Smooth muscle cell (in vitro differentiated cells): ENCODE data around the gene CDC37. TPM values are rescaled to one million over a fixed set of nuclear protein-coding genes. Genes with fewer than 3 reads are reported as not detected.

Experiments
- DNase-seq: peaks from one replicate; lab custom pipeline; 2025; ENCODE audit not compliant: unreplicated experiment; lab: John Stamatoyannopoulos, UW
- H2AFZ ChIP-seq: fragments of 200-600 bp; sonication (generic); 2 replicates; pipeline ENCODE4 v1.6.0; 2016; ENCODE audit warnings: antibody characterized with exemption, low read depth, mild to moderate bottlenecking
- H3F3A ChIP-seq: fragments of 200-600 bp; sonication (generic); 2 replicates; pipeline ENCODE4 v1.6.0; 2017; ENCODE audit warnings: antibody characterized with exemption, low read depth
- H3K27ac ChIP-seq: fragments of 200-600 bp; sonication (generic); 2 replicates; pipeline ENCODE4 v1.5.1; 2016; ENCODE audit warnings: low read depth, mild to moderate bottlenecking
- H3K27me3 ChIP-seq: fragments of 200-600 bp; sonication (generic); 2 replicates; pipeline ENCODE4 v1.6.1; 2016; ENCODE audit warnings: low read depth, mild to moderate bottlenecking
- H3K36me3 ChIP-seq: fragments of 200-600 bp; sonication (generic); 2 replicates; pipeline ENCODE4 v1.5.1; 2016; ENCODE audit warnings: low read depth
- H3K4me1 ChIP-seq: fragments of 200-600 bp; sonication (generic); 2 replicates; pipeline ENCODE4 v1.5.1; 2016; ENCODE audit warnings: low read depth
- H3K4me2 ChIP-seq: fragments of 200-600 bp; sonication (generic); 2 replicates; pipeline ENCODE4 v1.6.0; 2016; ENCODE audit warnings: mild to moderate bottlenecking
- H3K4me3 ChIP-seq: fragments of 200-600 bp; sonication (generic); 2 replicates; pipeline ENCODE4 v1.5.1; 2016; ENCODE audit warnings: mild to moderate bottlenecking
- H3K79me2 ChIP-seq: fragments of 200-600 bp; sonication (generic); 2 replicates; pipeline ENCODE4 v1.6.0; 2016; ENCODE audit warnings: low read depth, mild to moderate bottlenecking
- H3K9ac ChIP-seq: fragments of 200-600 bp; sonication (generic); 2 replicates; pipeline ENCODE4 v1.6.0; 2016; ENCODE audit warnings: low read depth
- H3K9me3 ChIP-seq: fragments of 200-600 bp; sonication (generic); replicated peaks from 2 replicates; pipeline ENCODE4 v1.5.1; 2016; ENCODE audit warnings: low read depth
- H4K20me1 ChIP-seq: fragments of 200-600 bp; sonication (generic); 2 replicates; pipeline ENCODE4 v1.6.0; 2016; ENCODE audit warnings: low read depth
- CTCF ChIP-seq: fragments of 200-600 bp; sonication (generic); IDR thresholded peaks from 2 replicates; pipeline ENCODE4 v1.5.1; 2017; ENCODE audit warnings: borderline replicate concordance, mild to moderate bottlenecking, antibody characterized with exemption; ENCODE audit not compliant: insufficient read depth, poor library complexity, severe bottlenecking
- WGBS: methylation state at CpG from one replicate; pipeline ENCODE4 v1.1.7; 2016; ENCODE audit warnings: low lambda C conversion rate; 5-methylcytosine and 5-hydroxymethylcytosine counted together
- polyA plus RNA-seq: library from polyadenylated mRNA; unstranded; fragments of >200 nt; fragmentation: Nextera tagmentation; extraction: Ambion mirVana; gene quantifications from 2 replicates; pipeline ENCODE4 v1.2.1, GENCODE V29; 2016
- total RNA-seq: library from RNA; depleted of rRNA; stranded (reverse); fragments of >200 nt; gene quantifications from 2 replicates; pipeline ENCODE4 v1.2.3, GENCODE V29; 2014

The CDC37 gene
- total and polyA plus RNA-seq, 2 experiments from 2014 or later: 98.4 to 186 TPM

DNA sequence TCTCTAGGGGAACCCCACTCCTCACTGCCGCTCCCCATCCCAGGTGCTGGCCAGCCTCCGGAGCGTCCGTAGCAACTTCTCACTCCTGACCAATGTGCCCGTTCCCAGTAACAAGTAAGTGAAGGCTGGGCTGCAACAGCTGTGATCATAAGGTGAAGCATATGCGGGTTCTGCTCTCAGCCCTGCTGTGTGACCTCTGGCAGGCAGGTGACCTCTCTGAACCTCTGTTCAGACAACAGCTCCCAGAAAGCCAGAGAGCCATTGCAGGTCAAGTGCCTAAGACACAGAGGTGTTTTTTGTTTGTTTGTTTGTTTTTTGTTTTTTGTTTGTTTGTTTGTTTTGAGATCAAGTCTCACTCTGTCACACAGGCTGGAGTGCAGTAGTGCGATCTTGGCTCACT, 45.7 kb upstream of the CDC37 start:
- Histone ChIP-seq H3K4me3 (no peak overlapping the region), H3K79me2 (no peaks in the 10 kb centered on the region), H3K4me1 (no peaks in the 10 kb centered on the region), H4K20me1 (peaks cover 4% of the 10 kb centered on the region), H2AFZ (no peak overlapping the region), H3K36me3 (no peaks in the 10 kb centered on the region), H3K4me2 (no peak overlapping the region), H3K9me3 (no peaks in the 10 kb centered on the region), H3K9ac (no peak overlapping the region), H3K27me3 (no peaks in the 10 kb centered on the region), H3K27ac (no peak overlapping the region), H3F3A (no peaks in the 10 kb centered on the region)
- WGBS: over 99% methylated on average over 7 of the region's 7 CpGs
- no peak for TF ChIP-seq CTCF
- DNase-seq: no peak

GRCh38 chr19:10442698-10443097, 39.4 kb upstream of the CDC37 start:
- DNase-seq: no peak
- Histone ChIP-seq H3K4me3 (no peak overlapping the region), H3K36me3 (no peaks in the 10 kb centered on the region), H4K20me1 (peaks cover 9% of the 10 kb centered on the region), H3K79me2 (no peaks in the 10 kb centered on the region), H3K27me3 (no peaks in the 10 kb centered on the region), H3F3A (no peaks in the 10 kb centered on the region), H3K9me3 (no peaks in the 10 kb centered on the region), H3K27ac (no peak overlapping the region), H3K4me2 (no peak overlapping the region), H2AFZ (no peak overlapping the region), H3K4me1 (no peaks in the 10 kb centered on the region), H3K9ac (no peak overlapping the region)
- 93% methylated on average over 3 of the region's 3 CpGs for WGBS
- no peak for TF ChIP-seq CTCF

DNA sequence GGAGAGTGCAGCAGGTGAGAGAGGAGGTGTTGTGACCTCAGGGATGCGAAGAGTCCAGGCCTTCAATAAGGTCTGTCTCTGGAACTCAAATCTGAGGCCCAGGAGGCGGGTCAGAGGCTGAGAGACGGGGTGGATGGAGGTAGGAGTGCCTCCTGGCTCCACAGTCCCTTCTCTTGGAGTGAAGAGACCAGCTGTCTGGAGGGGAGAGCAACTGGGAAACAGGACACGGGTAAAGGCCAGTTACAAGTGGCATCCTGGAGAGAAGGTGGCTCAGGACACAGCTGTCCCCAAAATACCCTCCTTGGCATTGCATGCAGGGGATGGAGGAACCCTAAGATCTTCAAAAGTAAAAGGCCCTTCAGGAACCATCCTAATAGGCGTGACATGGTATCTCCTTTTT, 36.2 kb upstream of the CDC37 start:
- Histone ChIP-seq H3K4me2 (no peak overlapping the region), H3K4me1 (no peaks in the 10 kb centered on the region), H3F3A (no peaks in the 10 kb centered on the region), H3K36me3 (no peaks in the 10 kb centered on the region), H3K27ac (no peak overlapping the region), H4K20me1 (peaks cover 12% of the 10 kb centered on the region), H3K9me3 (no peaks in the 10 kb centered on the region), H3K27me3 (no peaks in the 10 kb centered on the region), H3K79me2 (no peaks in the 10 kb centered on the region), H2AFZ (no peak overlapping the region), H3K4me3 (no peak overlapping the region), H3K9ac (no peak overlapping the region)
- TF ChIP-seq CTCF: no peak
- DNase-seq: no peak
- WGBS: 95% methylated on average over 5 of the region's 5 CpGs

DNA sequence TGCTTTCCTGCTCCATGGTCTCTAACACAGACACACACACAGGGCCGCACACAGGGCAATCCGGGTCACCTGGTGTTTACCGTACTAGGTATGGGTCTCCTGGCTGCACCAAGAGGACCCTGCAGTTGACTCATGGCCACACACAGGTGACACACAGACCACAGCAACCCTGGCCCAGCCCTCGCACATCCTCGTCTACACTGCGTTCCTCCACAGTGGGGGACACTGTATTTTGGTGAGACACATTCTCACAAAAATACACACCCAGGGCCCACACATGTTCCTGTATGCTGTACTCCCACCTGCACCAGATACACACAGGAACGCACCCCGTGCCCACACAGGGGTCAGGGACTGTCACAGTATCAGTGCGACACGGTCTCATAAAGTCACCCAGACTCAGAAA, 29.8 kb upstream of the CDC37 start:
- TF ChIP-seq CTCF: no peak
- WGBS: 96% methylated on average over 10 of the region's 10 CpGs

More for the DNA sequence above, 29.8 kb upstream of the CDC37 start:
- Histone ChIP-seq H3F3A (no peaks in the 10 kb centered on the region), H3K4me3 (no peak overlapping the region), H3K4me2 (no peak overlapping the region), H3K4me1 (peaks cover 7% of the 10 kb centered on the region), H2AFZ (no peak overlapping the region), H3K9ac (no peak overlapping the region), H3K27ac (no peak overlapping the region), H4K20me1 (peaks cover 13% of the 10 kb centered on the region), H3K27me3 (no peaks in the 10 kb centered on the region), H3K36me3 (no peaks in the 10 kb centered on the region), H3K9me3 (no peaks in the 10 kb centered on the region), H3K79me2 (no peaks in the 10 kb centered on the region)
- no peak for DNase-seq
